Endothelial cell of umbilical vein (primary cell): ENCODE results near the gene ELK3. TPM values are rescaled to one million over a fixed set of nuclear protein-coding genes. Genes with fewer than 3 reads are reported as not detected.

Experiments
- BruUV-seq: library from RNA; stranded (reverse); fragments of 400-500 nt; replicated peaks from 2 replicates; lab custom pipeline; 2021; lab: Mats Ljungman, UMichigan
- CTCF ChIA-PET: fragments of 300-600, 350-600 bp; sonication (Branson Sonifier 250); formaldehyde crosslinking; loops from one replicate; lab custom pipeline; 2021; ENCODE audit warnings: antibody characterized with exemption, inconsistent platforms; lab: Charles Lee
- POLR2A ChIA-PET: fragments of 300-600, 350-600 bp; sonication (Branson Sonifier 250); formaldehyde crosslinking; loops from one replicate; lab custom pipeline; 2021; ENCODE audit warnings: antibody characterized with exemption, inconsistent platforms; lab: Charles Lee
- DNase-seq: peaks from one replicate; pipeline ENCODE4 v3.0.0-alpha.2; 2011; ENCODE audit warnings: low read depth, low spot score
- FAIRE-seq: peaks from 2 replicates; lab custom pipeline; 2011; peaks lifted over from hg19 to GRCh38; lab: Jason Lieb, UNC
- H2AFZ ChIP-seq: 2 replicates; pipeline ENCODE4 v1.6.0; 2012; ENCODE audit warnings: low read depth, low read length, control low read depth, inconsistent platforms
- H3K27ac ChIP-seq: 2 replicates; pipeline ENCODE4 v1.5.1; 2011; ENCODE audit warnings: low read depth, mild to moderate bottlenecking, control low read depth, low read length, moderate library complexity; ENCODE audit not compliant: insufficient read depth
- H3K27me3 ChIP-seq, 2 experiments: 2 replicates each; pipeline versions ENCODE4 v1.6.0 to v1.6.1; 2011; ENCODE audit warnings: low read length in 2 of 2, mixed read lengths in 1 of 2; ENCODE audit not compliant: control insufficient read depth in 2 of 2, insufficient read depth in 2 of 2
- H3K36me3 ChIP-seq, 2 experiments: 2 replicates in 1 of 2; 3 replicates in 1 of 2; pipeline ENCODE4 v1.5.1; 2011; ENCODE audit warnings: low read length in 2 of 2, mild to moderate bottlenecking in 1 of 2, moderate library complexity in 1 of 2; ENCODE audit not compliant: control insufficient read depth in 2 of 2, insufficient read depth in 2 of 2; ENCODE audit errors: extremely low read depth in 1 of 2
- H3K4me1 ChIP-seq: 3 replicates; pipeline ENCODE4 v1.5.1; 2011; ENCODE audit warnings: mild to moderate bottlenecking, low read length; ENCODE audit not compliant: control insufficient read depth, insufficient read depth; ENCODE audit errors: extremely low read depth
- H3K4me2 ChIP-seq: 2 replicates; pipeline ENCODE4 v1.6.1; 2011; ENCODE audit warnings: low read length, control low read depth, mixed read lengths; ENCODE audit not compliant: insufficient read depth
- H3K4me3 ChIP-seq, 3 experiments: fragments of 200-600 bp in 1 of 3; sonication (generic), shearing (Covaris generic) in 1 of 3; replicated peaks in 1 of 3; 2 replicates each; pipeline ENCODE4 v1.5.1; 2011 to 2016; ENCODE audit warnings: control low read depth in 3 of 3, low read length in 3 of 3, mild to moderate bottlenecking in 2 of 3, inconsistent platforms in 1 of 3, low read depth in 1 of 3, moderate library complexity in 1 of 3; ENCODE audit not compliant: insufficient read depth in 1 of 3
- H3K79me2 ChIP-seq: 2 replicates; pipeline ENCODE4 v1.6.0; 2012; ENCODE audit warnings: low read length, inconsistent platforms; ENCODE audit not compliant: control insufficient read depth, insufficient read depth
- H3K9ac ChIP-seq: replicated peaks from 2 replicates; pipeline ENCODE3; 2011; ENCODE audit warnings: low read length, control low read depth; ENCODE audit not compliant: insufficient read depth; ENCODE audit errors: extremely low read depth
- H3K9me1 ChIP-seq: replicated peaks from 3 replicates; pipeline ENCODE4 v1.6.0; 2011; ENCODE audit warnings: mild to moderate bottlenecking, low read length; ENCODE audit not compliant: control insufficient read depth, insufficient read depth; ENCODE audit errors: extremely low read depth
- H3K9me3 ChIP-seq: replicated peaks from 2 replicates; pipeline ENCODE4 v1.5.1; 2012; ENCODE audit warnings: low read length, inconsistent platforms; ENCODE audit not compliant: control insufficient read depth, insufficient read depth
- H4K20me1 ChIP-seq: replicated peaks from 2 replicates; pipeline ENCODE3; 2011; ENCODE audit warnings: mild to moderate bottlenecking, low read length; ENCODE audit not compliant: control insufficient read depth, insufficient read depth; ENCODE audit errors: extremely low read depth
- EZH2 ChIP-seq: IDR thresholded peaks from 2 replicates; pipeline ENCODE4 v1.6.1; 2012; ENCODE audit warnings: borderline replicate concordance, low read depth, mild to moderate bottlenecking, moderate library complexity, low read length, inconsistent platforms; ENCODE audit not compliant: severe bottlenecking
- FOS ChIP-seq: IDR thresholded peaks from 2 replicates; pipeline ENCODE4 v1.6.1; 2011; ENCODE audit warnings: mild to moderate bottlenecking, low read length, moderate library complexity, borderline replicate concordance; ENCODE audit not compliant: insufficient read depth
- GATA2 ChIP-seq: IDR thresholded peaks from 2 replicates; pipeline ENCODE4 v1.7.0; 2011; ENCODE audit warnings: low read depth, mild to moderate bottlenecking, moderate library complexity, mixed read lengths, low read length; ENCODE audit not compliant: insufficient read length, insufficient read depth
- JUN ChIP-seq: IDR thresholded peaks from 2 replicates; pipeline ENCODE4 v1.6.1; 2011; ENCODE audit warnings: borderline replicate concordance, low read depth; ENCODE audit not compliant: insufficient read length, insufficient read depth
- MYC ChIP-seq: IDR thresholded peaks from one replicate; pipeline ENCODE4 v1.6.1; 2011; ENCODE audit warnings: mild to moderate bottlenecking, low read depth, low read length
- POLR2A ChIP-seq: IDR thresholded peaks from 2 replicates; pipeline ENCODE4 v1.6.1; 2012; ENCODE audit warnings: low read depth, mild to moderate bottlenecking, control low read depth, low read length
- POLR2AphosphoS5 ChIP-seq: IDR thresholded peaks from 2 replicates; pipeline ENCODE4 v1.6.1; 2012; ENCODE audit warnings: low read depth, mild to moderate bottlenecking, control low read depth, low read length, moderate library complexity; ENCODE audit not compliant: insufficient read depth
- dilution Hi-C: fragments of 300-500 bp; cut with MboI; formaldehyde crosslinking; loops from one replicate; pipeline ENCODE4 v1.15.0; 2019; ENCODE audit warnings: low sequenced_read_pairs; ENCODE audit not compliant: extremely low pct_ligation_motif_present
- intact Hi-C: fragments of 100-400 bp; cut with micrococcal nuclease; formaldehyde crosslinking; loops from one replicate; pipeline ENCODE4 v1.10.0; 2022
- polyA plus RNA-seq, 4 experiments: library from polyadenylated mRNA; depleted of rRNA in 3 of 4; stranded (reverse) in 3 of 4; unstranded in 1 of 4; fragments of >200 nt; gene quantifications; 2 replicates each; pipeline versions ENCODE4 v1.2.1 to v1.2.3, GENCODE V29; 2011 to 2012; ENCODE audit warnings: missing spikeins in 1 of 4
- total RNA-seq: library from RNA; stranded (reverse); gene quantifications from 2 replicates; pipeline ENCODE4 v1.2.3, GENCODE V29; 2021
- TF ChIP-seq, protein P1 (sequence below), 2 donors: IDR thresholded peaks; 1 replicate in 1 of 2; 2 replicates in 1 of 2; pipeline ENCODE4 v1.5.1; 2011; ENCODE audit warnings: low read length in 2 of 2, mild to moderate bottlenecking in 2 of 2, moderate library complexity in 2 of 2, control low read depth in 1 of 2, inconsistent platforms in 1 of 2, low read depth in 1 of 2; ENCODE audit not compliant: insufficient read depth in 1 of 2; ENCODE audit errors: extremely low read depth in 1 of 2
- TF ChIP-seq, protein P2 (sequence below): IDR thresholded peaks from 2 replicates; pipeline ENCODE4 v1.6.1; 2011; ENCODE audit not compliant: insufficient read depth, insufficient read length

The ELK3 gene
- total and polyA plus RNA-seq, 2 donors (not counting 3 experiments of a cell fraction or from before 2014, with no cell fraction given), result 64.8 to 132 TPM

DNA sequence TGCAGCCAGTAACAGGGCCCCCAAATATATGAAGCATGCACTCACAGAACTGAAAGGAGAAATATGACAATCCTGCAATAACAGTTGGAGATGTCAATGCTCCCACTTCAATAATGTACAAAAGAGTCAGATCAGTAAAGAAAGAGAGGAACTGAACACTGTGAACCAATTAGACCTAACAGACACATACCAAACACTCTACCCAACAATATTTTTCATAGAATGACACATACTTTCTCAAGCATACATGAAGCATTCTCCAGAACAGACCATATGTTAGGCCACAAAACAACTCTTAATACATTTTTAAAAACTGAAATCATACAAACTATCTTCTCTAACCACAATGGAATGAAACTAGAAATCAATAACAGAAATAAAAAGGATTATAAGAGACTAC lies 80.2 kb downstream of the ELK3 start:
- POLR2A ChIA-PET, result no interaction called here
- no peak overlapping the region for H3K9ac ChIP-seq
- no peak for FAIRE-seq

DNA sequence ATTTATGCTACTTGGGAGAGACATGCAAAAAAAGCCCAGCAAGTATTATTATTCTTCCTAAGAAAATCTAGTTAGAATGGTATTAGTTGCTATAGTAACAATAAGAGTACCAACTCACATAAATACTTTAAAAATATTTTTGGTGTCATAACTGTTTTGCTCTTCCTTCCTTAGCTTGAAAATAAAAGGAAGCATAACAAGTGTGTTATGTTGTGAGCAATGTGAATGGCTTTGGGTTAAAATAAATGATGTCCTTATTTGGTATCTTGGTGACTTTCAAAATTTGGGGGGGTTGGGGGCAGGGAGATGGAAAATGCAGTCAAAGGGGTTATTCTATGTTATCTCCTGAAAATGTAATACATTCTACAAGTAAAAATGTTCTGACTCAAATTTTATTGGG lies 91.0 kb downstream of the ELK3 start:
- Histone ChIP-seq H3K9me3 (no peaks in the 10 kb centered on the region), H3K27ac (no peak overlapping the region), H3K4me2 (no peak overlapping the region), H2AFZ (no peak overlapping the region), H4K20me1 (no peaks in the 10 kb centered on the region), H3K4me1 (no peaks in the 10 kb centered on the region), H3K36me3 (peaks cover 32 to 63% of the 10 kb centered on the region in 2 experiments), H3K4me3 (no peak overlapping the region), H3K9ac (no peak overlapping the region), H3K9me1 (no peaks in the 10 kb centered on the region), H3K27me3 (no peaks in the 10 kb centered on the region), H3K79me2 (peaks cover 90% of the 10 kb centered on the region)
- BruUV-seq, result no TSS peak
- TF ChIP-seq POLR2A (no peak), MYC (no peak), FOS (no peak), POLR2AphosphoS5 (no peak), JUN (no peak), GATA2 (no peak), EZH2 (no peak)
- TF ChIP-seq, protein P1, sequence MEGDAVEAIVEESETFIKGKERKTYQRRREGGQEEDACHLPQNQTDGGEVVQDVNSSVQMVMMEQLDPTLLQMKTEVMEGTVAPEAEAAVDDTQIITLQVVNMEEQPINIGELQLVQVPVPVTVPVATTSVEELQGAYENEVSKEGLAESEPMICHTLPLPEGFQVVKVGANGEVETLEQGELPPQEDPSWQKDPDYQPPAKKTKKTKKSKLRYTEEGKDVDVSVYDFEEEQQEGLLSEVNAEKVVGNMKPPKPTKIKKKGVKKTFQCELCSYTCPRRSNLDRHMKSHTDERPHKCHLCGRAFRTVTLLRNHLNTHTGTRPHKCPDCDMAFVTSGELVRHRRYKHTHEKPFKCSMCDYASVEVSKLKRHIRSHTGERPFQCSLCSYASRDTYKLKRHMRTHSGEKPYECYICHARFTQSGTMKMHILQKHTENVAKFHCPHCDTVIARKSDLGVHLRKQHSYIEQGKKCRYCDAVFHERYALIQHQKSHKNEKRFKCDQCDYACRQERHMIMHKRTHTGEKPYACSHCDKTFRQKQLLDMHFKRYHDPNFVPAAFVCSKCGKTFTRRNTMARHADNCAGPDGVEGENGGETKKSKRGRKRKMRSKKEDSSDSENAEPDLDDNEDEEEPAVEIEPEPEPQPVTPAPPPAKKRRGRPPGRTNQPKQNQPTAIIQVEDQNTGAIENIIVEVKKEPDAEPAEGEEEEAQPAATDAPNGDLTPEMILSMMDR (IDR thresholded peaks at IDR 0.05; ENCODE audit: extremely low read depth in 1 of 2, insufficient read depth in 1 of 2, low read depth in 1 of 2, low read length in 2 of 2), result no peak
- TF ChIP-seq, protein P2, sequence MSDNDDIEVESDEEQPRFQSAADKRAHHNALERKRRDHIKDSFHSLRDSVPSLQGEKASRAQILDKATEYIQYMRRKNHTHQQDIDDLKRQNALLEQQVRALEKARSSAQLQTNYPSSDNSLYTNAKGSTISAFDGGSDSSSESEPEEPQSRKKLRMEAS, result no peak
- no peak for FAIRE-seq
- dilution Hi-C loops, result no loop called here
- CTCF ChIA-PET, result interaction anchor here (0.8 kb wide), 1 partner anchor 9 kb away, joined by 3 read pairs; no protein-coding TSS in a partner anchor
- intact Hi-C loops, result no loop called here
- DNase-seq, result no peak
- POLR2A ChIA-PET, result no interaction called here

More for the DNA sequence above, 80.2 kb downstream of the ELK3 start:
- CTCF ChIA-PET, result interaction anchor here (3.3 kb wide), 1 partner anchor 242 kb away, joined by 12 read pairs; no protein-coding TSS in a partner anchor
- Histone ChIP-seq H3K36me3 (peaks cover 17 to 48% of the 10 kb centered on the region in 2 experiments), H3K9me3 (no peaks in the 10 kb centered on the region), H3K27me3 (no peaks in the 10 kb centered on the region), H3K4me2 (no peak overlapping the region), H3K79me2 (peaks cover 77% of the 10 kb centered on the region), H3K4me1 (no peaks in the 10 kb centered on the region), H3K9me1 (no peaks in the 10 kb centered on the region), H3K4me3 (no peak overlapping the region), H3K27ac (no peak overlapping the region), H4K20me1 (peaks cover 7% of the 10 kb centered on the region), H2AFZ (no peak overlapping the region)
- DNase-seq, result no peak
- TF ChIP-seq, protein P2, result no peak
- no TSS peak for BruUV-seq
- intact Hi-C loops, result no loop called here
- dilution Hi-C loops, result no loop called here
